Esophagus (tissue), 2 donors: Measurements from ENCODE around the gene FANK1. TPM values are rescaled to one million over a fixed set of nuclear protein-coding genes. Genes with fewer than 3 reads are reported as not detected.

Experiments
- H3K27ac ChIP-seq, 2 donors: one replicate each; pipeline ENCODE4 v1.5.1; 2013; ENCODE audit warnings: low read depth in 2 of 2, mild to moderate bottlenecking in 2 of 2, inconsistent platforms in 1 of 2, low read length in 1 of 2, moderate library complexity in 1 of 2
- H3K27me3 ChIP-seq, 2 donors: one replicate each; pipeline ENCODE4 v1.6.1; 2013; ENCODE audit warnings: low read length in 2 of 2, control low read depth in 1 of 2, mild to moderate bottlenecking in 1 of 2; ENCODE audit not compliant: insufficient read depth in 2 of 2, control insufficient read depth in 1 of 2
- H3K36me3 ChIP-seq, 2 donors: one replicate each; pipeline ENCODE4 v1.6.1; 2013; ENCODE audit warnings: low read length in 1 of 2; ENCODE audit not compliant: control insufficient read depth in 2 of 2, insufficient read depth in 2 of 2
- H3K4me1 ChIP-seq, 2 donors: one replicate each; pipeline ENCODE4 v1.6.1; 2013; ENCODE audit warnings: low read length in 1 of 2; ENCODE audit not compliant: control insufficient read depth in 2 of 2, insufficient read depth in 2 of 2
- H3K4me3 ChIP-seq, 2 donors: one replicate each; pipeline ENCODE4 v1.5.1; 2013; ENCODE audit warnings: low read length in 2 of 2, mild to moderate bottlenecking in 2 of 2, low read depth in 1 of 2, moderate library complexity in 1 of 2
- H3K9me3 ChIP-seq, 2 donors: one replicate each; pipeline ENCODE4 v1.6.1; 2013; ENCODE audit warnings: mild to moderate bottlenecking in 2 of 2, low read depth in 1 of 2, low read length in 1 of 2, moderate library complexity in 1 of 2; ENCODE audit not compliant: control insufficient read depth in 2 of 2, insufficient read depth in 1 of 2
- WGBS, 2 donors: extraction: QIAGEN DNeasy Blood & Tissue Kit; methylation state at CpG; one replicate each; pipeline ENCODE4 v1.1.7; 2013; 5-methylcytosine and 5-hydroxymethylcytosine counted together
- polyA plus RNA-seq, 2 donors: library from polyadenylated mRNA; stranded (reverse); fragments of 200-250 nt; gene quantifications; one replicate each; pipeline ENCODE4 v1.2.3, GENCODE V29; 2013
- donor health status: healthy with polysubstance abuse.
- donor health status: Bipolar disorder and iron deficiency.

Gene FANK1
- polyA plus RNA-seq, 2 donors = 4.3 to 8.1 TPM

DNA sequence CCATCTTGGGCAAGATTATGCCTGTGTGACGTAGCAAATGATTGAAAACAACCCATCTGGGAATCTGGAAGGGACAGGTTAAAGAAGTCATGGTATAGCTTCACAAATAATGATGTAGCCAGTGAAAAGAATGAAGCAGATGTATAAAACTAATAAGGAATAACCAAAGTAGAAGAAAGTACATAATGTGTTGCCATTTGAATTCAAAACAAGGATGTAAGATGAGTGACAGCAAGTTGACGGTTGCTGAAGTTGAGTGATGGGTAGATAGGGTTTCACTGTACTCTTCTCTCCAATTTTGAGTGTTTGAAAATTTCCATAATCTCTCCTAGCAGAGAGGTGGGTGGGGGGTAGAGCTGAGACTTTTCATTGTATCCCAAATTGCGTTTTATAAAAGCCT, 133.6 kb downstream of the FANK1 start:
- Histone ChIP-seq H3K27ac (no peak overlapping the region), H3K9me3 (no peaks in the 10 kb centered on the region), H3K4me3 (no peak overlapping the region), H3K4me1 (no peaks in the 10 kb centered on the region), H3K27me3 (no peaks in the 10 kb centered on the region), H3K36me3 (no peaks in the 10 kb centered on the region)
- WGBS, 2 donors = 86 to 88% methylated on average over 3 of the region's 3 CpGs

DNA sequence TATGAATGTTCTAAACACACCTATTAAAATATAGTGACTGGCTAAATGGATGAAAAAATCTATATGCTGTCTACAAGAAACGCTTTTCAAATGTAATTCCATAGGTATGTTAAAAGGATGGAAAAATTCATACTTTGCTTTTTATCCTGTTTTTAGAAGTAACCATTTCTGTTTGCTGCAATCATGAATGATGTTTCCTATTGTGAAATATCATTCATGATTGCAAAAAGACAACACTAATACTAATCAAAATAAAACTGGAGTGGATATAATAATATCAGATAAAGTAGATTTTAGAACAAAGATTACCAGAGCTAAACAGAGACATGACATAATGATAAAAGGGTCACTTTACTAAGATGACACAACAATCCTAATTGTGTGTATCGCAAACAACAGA, 138.2 kb downstream of the FANK1 start:
- Histone ChIP-seq H3K4me1 (no peaks in the 10 kb centered on the region), H3K27me3 (no peaks in the 10 kb centered on the region), H3K4me3 (no peak overlapping the region), H3K9me3 (no peaks in the 10 kb centered on the region), H3K27ac (no peak overlapping the region), H3K36me3 (no peaks in the 10 kb centered on the region)
- WGBS, 2 donors = 93 to 99% methylated on average over 2 of the region's 2 CpGs

DNA sequence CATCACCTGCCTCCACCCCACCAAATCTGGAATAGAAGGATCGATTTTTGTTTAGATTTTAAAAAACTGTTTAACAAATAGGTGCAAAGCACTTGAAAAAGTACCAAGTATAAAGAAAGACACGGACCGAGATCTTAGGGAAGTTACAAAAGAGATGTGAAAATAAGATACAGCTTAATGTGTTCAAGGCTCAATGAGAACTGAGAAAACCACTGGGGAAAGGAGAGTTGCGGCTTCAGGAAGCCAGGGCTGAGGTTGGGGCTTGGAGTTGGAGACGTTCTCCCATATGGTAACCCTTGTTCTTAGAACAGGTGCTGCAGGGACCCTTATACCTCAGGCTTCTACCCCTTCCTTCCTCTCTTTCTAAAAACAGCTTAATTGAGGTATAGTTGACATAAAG, 140.2 kb downstream of the FANK1 start:
- H3K36me3 ChIP-seq = no peaks in the 10 kb centered on the region
- H3K27me3 ChIP-seq = no peaks in the 10 kb centered on the region
- no peaks in the 10 kb centered on the region for H3K4me1 ChIP-seq
- no peaks in the 10 kb centered on the region for H3K9me3 ChIP-seq
- no peak overlapping the region for H3K4me3 ChIP-seq
- 58 to 68% methylated on average over 5 of the region's 5 CpGs for WGBS, 2 donors
- H3K27ac ChIP-seq = no peak overlapping the region

DNA sequence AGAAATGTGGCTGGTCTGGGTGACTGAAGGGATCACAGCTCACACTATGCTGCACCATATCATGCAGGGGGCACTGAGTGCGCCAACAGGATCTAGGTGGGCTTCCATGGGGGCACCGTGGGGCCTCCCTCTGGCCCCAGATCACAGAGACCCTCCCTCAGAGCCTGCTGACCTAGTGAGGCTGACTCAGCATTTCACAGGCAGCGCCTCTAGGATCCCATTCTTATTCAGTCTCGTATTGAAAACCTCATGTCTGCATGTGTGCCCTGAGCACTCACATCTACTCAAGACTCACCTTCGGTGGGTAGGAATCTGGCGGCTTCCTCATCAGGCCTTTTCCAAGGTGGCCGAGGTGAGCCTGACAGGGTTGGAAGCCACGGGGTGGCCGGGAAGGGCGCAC, 141.6 kb downstream of the FANK1 start:
- Histone ChIP-seq H3K27me3 (no peaks in the 10 kb centered on the region), H3K4me1 (peaks cover 0 to 4% of the 10 kb centered on the region in 2 donors), H3K27ac (no peak overlapping the region), H3K9me3 (no peaks in the 10 kb centered on the region), H3K36me3 (no peaks in the 10 kb centered on the region), H3K4me3 (no peak overlapping the region)
- WGBS, 2 donors = 75 to 82% methylated on average over 10 of the region's 10 CpGs

DNA sequence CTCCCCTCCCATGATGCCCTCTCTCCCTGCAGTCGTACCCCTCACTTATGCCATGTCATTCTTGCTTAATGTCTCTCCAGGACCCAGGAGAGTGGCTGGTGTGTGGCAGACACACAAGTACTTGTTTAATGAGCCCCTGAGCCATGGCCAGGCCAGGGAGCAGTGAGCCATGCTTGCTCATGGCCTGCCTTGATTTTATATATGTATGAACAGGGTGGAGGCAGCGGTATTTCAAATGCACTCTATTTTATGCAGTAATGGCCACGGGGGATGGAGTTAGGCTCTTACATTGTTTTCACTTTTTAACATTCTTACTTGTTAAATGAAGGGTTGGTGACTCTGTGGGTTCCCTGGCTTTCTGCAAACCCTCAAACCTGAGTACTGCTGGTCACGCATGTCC, 144.8 kb downstream of the FANK1 start:
- H3K4me3 ChIP-seq = no peak overlapping the region
- H3K36me3 ChIP-seq = no peaks in the 10 kb centered on the region
- WGBS, 2 donors = 91% methylated on average over 4 of the region's 4 CpGs
- H3K27me3 ChIP-seq = no peaks in the 10 kb centered on the region
- H3K27ac ChIP-seq = no peak overlapping the region
- H3K9me3 ChIP-seq = no peaks in the 10 kb centered on the region
- peaks cover 0 to 6% of the 10 kb centered on the region in 2 donors for H3K4me1 ChIP-seq

DNA sequence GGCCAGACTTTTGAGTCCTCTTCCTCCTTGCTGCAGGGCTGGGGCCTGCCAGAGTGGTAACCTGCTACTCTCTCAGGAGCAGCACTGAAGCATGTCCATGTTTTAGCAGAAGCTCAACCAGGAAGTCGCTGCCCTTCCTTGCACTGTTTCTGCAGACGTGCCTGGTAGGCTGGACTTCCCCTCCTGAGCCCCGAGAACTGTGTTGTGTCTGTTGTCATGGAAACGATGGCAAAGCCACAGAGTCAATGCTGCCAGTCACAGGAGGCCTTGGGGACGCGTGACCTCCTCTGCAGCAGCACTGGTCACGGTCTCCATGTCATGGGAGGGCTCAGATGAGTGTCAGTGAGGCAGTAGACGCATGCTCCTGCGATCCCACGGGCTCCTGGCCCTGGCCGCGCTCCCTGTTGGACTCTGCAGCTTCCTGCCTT, 145.5 kb downstream of the FANK1 start:
- H3K4me3 ChIP-seq = no peak overlapping the region
- WGBS, 2 donors = 18 to 27% methylated on average over 12 of the region's 12 CpGs
- H3K27me3 ChIP-seq = no peaks in the 10 kb centered on the region
- no peaks in the 10 kb centered on the region for H3K9me3 ChIP-seq
- peaks cover 0 to 6% of the 10 kb centered on the region in 2 donors for H3K4me1 ChIP-seq
- H3K27ac ChIP-seq = no peak overlapping the region
- H3K36me3 ChIP-seq = no peaks in the 10 kb centered on the region

DNA sequence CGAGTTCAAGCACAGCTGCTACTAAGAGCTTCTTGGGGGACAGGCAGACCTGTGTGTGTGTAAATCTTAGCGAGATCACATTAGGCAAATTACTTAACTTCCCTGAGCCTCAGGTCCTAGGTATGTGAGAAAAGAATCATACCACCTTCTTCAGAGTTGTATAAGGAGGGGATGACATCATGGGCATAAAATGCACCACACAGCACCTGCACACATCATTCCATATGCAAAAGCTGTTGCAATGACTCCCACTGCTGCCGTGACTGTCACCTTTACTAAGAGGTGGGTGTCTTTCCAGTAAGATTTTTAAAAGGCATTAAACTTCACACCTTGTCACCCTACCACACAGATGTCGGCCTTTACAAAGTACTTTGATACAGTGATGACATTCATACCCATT, 146.0 kb downstream of the FANK1 start:
- no peaks in the 10 kb centered on the region for H3K9me3 ChIP-seq
- WGBS, 2 donors = 73 to 74% methylated on average over 4 of the region's 4 CpGs
- H3K27me3 ChIP-seq = no peaks in the 10 kb centered on the region
- H3K4me3 ChIP-seq = no peak overlapping the region
- peaks cover 0 to 6% of the 10 kb centered on the region in 2 donors for H3K4me1 ChIP-seq
- H3K36me3 ChIP-seq = no peaks in the 10 kb centered on the region
- H3K27ac ChIP-seq = no peak overlapping the region

DNA sequence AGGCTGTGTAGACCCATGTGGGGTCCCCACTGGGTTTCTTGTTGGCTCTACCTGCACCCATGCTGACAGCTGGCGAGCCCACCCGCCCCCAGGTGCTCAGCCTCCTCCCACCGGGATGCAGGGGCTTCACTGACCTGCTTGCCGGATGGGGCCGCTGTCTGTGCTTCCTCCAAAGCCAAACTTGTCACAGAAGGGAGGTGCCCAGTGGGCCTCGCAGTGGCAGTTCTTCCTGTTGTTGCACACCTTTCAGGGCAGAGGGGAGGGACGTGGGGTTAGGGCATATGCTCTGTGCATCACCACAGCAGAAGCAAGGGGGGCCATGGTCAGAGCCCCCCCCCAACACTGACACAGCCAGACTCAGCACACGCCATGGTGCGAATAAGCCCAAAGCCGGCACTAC, 146.5 kb downstream of the FANK1 start:
- Histone ChIP-seq H3K9me3 (no peaks in the 10 kb centered on the region), H3K4me3 (no peak overlapping the region), H3K36me3 (no peaks in the 10 kb centered on the region), H3K27me3 (no peaks in the 10 kb centered on the region), H3K27ac (no peak overlapping the region), H3K4me1 (peaks cover 0 to 6% of the 10 kb centered on the region in 2 donors)
- 86 to 92% methylated on average over 9 to 10 of the region's 10 CpGs for WGBS, 2 donors

DNA sequence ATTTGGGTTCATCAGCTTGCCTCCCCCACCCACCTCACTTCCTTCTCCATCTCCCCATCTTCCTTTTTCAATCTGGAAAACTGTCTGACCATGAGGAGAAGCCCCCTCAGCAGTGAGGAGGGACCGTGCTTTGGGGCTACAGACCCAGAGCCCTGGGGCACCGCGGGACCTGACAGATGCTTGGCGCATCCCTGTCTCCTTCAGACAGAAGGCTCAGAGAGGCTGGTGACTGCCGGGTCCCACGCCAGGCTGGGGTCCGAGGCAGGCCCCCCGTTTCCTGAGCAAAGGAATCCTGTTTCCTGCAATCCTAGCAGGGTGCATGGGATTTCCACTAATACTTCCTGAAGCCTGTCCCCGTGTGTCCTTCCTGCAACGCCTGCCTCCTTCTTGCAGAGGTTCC, 147.0 kb downstream of the FANK1 start:
- Histone ChIP-seq H3K4me1 (peaks cover 0 to 6% of the 10 kb centered on the region in 2 donors), H3K4me3 (no peak overlapping the region), H3K27ac (no peak overlapping the region), H3K27me3 (no peaks in the 10 kb centered on the region), H3K36me3 (no peaks in the 10 kb centered on the region), H3K9me3 (no peaks in the 10 kb centered on the region)
- WGBS, 2 donors = 77 to 86% methylated on average over 10 of the region's 10 CpGs

DNA sequence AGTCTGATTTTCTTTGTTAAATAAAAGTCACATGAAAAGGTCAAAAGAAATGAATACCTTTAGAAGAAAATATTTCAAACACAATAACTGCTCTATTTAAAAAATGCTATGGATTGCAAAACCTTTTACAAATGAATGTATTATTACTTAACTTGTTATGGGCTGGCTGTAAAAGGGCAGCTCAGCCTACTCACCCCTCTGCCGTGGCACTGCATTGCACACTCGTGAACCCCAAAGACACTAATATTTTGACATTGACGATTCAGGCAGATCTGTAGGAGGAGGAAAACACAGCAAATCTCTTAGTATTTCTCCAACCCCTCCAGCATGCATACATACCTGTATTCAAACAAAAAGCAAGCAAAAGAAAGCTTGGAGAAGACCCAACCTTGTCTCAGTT, 149.5 kb downstream of the FANK1 start:
- Histone ChIP-seq H3K4me3 (no peak overlapping the region), H3K27ac (no peak overlapping the region), H3K9me3 (no peaks in the 10 kb centered on the region), H3K27me3 (no peaks in the 10 kb centered on the region), H3K4me1 (peaks cover 0 to 6% of the 10 kb centered on the region in 2 donors), H3K36me3 (no peaks in the 10 kb centered on the region)
- 81 to 84% methylated on average over 3 of the region's 3 CpGs for WGBS, 2 donors
